ENCODE measurements around the gene EXOSC10.
"Not testable (repeated sequence)": the region's sequence is repeated elsewhere in the genome, so short reads cannot be mapped to it uniquely, and the experiment has no call there.

The EXOSC10 gene

DNA sequence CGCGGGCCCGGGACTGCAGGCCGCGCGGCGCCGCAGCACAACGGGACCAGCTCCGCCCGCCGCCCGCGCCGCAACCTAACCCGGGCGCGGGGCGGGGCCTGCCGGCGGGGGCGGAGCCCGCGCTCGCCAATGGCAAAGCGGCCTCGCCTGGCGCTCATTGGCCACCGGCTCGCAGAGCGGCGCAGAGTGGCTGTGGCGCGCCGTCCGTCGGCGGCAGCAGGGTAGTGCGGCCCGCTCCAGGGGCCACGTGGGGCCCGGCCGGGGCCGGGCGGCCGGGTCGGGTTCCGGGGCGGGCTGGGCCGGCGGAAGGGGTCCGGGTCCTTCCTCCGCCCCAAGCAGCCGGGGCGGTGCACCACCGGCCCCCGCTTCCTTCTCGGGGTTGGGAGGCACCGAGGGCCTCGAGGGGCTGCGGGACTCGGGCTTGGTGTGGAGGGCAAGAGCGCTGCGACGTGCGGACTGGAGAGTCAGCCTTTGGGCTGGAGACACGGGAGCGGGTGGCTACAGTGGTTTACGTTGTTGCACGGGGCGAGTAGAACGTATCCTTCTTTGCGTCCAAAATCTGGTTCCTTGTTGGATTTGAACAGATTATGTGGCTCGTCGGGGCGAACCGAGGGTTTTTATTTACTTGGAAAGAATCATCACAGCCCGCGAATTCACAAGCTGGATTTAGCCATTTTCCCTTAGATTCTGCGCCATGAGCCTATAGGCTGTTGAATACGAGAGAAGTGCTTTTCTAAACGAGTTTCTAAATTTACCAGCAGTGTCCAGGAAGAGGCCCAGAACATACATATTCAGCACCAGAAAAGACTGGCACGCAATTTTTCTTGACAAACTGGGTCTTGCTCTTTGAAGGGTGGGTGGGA is 39.5 kb downstream of the EXOSC10 start, which contains the start of gene SRM:
TSS of gene SRM (minus strand) at position 51 of the 863 bp plus-strand sequence. CDS start 75 bp downstream, outside the sequence.
- peak; percentile 80 to 89 for DNase-seq

DNA sequence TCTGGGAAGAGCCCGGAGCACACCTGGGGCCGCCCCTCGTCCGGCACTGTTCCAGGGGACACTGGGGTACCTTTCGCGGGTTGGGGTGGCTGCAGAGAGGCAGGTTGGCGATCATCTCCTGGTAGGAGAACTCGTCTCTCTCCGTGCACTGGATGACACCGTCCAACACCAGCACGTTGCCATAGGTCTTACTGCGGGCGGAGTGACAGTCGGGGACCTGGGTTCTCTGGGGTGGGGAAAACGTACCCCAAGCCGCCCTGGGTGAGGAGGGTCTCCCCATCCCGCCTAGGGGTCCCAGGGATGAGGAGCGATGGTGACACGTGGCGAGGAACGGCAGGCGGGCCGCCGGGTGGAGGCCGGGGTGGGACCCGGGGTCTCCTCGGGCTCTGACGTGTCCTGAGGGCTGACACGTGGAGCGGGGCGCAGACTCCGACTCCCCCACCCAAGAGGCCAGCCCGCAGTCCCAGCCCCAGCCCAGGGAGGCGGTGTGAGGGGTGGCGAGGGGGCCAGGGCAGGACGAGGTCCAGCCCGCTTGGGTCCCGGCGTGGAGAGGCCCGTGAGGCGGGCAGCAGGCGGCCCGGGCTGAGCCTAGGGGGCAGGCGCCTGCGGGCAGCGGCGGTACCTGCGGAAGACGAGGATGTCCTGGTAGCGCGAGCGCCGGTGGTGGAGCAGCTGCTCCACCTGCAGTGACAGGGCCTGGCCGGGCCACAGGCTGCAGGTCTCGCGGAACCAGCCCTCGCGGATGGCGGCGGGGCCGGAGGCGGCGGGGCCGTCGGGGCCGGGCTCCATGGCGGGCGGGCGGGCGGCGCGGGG is 40.3 kb downstream of the EXOSC10 start:
- no peak for DNase-seq

DNA sequence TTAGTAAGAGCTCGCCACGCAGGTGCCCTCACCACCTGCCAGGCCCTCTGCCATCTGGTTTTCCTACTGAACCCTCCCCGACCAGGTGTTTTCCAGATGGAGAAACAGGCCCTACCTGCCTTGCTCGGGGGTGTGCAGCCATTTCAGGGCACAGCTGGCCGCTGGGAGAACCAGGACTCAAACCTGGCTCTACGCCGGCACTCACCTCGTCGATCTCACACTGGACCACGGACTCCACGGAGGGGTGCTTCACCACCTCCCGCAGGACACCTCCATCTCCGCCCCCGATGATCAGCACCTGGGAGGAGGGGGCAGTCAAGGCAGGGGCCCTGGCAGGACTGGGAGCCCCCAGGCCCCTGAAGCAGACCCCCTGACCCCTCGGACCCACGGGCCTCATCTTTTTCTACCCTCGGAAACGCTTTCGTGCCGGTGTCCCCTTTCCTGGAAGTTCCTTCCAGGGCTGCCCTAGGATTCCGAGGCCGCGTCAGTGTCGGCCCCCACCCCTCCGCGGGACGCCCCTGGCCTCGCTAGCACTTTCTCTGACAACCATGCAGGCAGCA is 41.0 kb downstream of the EXOSC10 start:
- no peak for DNase-seq

DNA sequence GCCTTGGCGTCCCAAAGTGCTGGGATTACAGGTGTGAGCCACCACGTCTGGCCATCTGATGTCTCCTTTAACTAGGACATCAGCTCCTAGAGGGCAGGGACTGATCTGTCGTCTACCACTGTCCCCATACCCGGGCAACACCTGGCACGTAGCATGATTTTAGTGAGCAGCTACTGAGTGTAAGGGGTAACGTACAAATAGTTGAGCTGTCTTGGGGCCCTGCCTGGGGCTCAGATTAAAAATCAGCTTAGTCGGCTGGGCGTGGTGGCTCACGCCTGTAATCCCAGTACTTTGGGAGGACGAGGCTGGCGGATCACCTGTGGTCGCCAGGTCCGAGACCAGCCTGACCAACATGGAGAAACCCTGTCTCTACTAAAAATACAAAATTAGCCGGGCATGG is 41.6 kb downstream of the EXOSC10 start:
- DNase-seq: no peak

DNA sequence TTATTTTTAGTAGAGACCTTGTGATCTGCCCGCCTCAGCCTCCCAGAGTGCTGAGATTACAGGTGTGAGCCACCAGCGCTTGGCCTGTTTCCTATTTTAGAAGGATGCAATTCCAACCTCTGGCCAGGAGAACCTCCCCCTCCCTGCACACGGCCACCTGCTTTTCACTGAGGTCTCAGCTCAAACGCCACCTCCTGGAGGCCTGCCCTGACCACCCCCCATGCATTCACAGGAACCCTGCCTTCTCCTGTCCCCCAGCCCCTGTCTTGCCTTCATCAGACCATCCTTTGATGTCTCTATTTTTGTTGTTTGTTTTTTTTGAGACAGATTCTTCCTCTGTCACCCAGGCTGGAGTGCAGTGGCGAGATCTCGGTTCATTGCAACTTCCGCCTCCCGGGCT is 42.2 kb downstream of the EXOSC10 start:
- no peak for DNase-seq

DNA sequence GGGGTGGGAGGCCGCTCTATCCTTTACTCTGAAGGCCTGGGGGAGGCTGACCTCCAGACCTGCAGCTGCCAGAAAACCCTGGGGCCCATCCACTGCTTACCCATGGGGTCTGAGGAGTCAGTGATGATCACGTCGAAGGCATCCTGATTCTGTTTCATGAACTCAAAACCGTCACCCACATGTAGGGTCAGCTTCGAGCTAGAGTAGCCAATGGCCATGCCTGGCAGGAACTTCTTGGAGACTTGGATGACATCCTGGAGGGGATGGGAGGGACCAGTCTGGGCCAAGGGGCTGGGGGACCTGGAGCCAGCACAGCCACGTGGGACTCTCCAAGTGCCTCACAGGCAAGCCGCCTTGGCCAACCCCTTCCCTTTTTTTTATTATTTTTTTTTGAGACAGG is 43.2 kb downstream of the EXOSC10 start:
- no peak for DNase-seq

DNA sequence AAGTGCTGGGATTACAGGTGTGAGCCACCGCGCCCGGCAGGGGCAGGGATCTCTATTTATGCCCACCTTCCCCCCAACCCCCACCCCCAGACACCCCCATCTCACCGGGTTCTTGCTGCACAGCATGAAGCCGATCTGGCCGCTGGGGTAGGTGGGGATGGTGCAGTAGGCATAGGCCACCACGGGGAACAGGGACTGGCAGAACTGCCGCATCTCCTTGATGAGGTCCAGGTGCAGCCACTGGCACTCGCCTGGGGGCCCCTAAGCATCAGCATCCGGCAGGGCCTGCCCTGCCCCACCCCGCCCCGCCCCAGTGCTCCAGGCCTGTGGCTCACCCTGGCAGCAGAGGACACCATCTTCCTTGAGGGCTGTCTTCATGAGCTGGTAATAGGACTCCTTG is 44.0 kb downstream of the EXOSC10 start:
- no peak for DNase-seq

DNA sequence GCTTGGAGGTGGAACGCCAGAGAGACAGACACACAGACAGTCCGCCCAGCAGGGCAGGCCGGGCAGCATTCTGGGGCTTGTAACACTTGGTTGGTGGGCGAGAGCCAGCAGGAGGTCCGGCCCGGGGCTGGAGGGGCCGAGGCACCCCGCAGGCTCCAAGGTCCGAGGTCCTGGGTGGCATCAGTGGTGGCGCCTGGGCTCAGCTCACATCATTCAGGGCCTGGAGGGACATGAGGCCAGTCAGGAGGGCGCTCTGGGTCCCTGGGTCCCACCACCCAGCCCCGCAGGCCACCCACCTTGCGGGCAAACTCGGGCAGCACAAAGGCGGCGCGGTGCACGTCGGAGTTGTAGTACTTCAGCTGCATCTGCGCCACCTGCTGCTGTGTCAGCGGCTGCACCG is 45.0 kb downstream of the EXOSC10 start:
- DNase-seq: no peak

DNA sequence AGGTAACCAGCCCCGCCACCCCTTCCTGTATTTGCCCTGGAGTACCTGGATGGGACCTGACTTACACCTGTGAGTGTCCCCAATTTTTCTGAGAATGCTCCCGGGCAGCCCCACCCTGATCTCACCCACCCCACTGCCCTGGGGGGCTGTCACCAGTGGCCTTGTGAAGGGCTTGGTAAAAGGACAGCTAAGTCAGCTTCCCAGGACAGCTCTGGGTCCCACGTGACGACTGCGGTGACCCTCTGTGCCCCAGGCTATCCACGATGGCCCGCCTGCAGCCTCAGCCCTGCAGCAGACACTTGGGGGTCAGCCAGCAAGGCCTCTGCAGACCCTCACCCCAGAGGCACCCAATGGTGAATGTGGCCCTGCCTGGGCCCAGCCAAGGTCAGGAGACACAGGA is 45.5 kb downstream of the EXOSC10 start:
- no peak for DNase-seq

DNA sequence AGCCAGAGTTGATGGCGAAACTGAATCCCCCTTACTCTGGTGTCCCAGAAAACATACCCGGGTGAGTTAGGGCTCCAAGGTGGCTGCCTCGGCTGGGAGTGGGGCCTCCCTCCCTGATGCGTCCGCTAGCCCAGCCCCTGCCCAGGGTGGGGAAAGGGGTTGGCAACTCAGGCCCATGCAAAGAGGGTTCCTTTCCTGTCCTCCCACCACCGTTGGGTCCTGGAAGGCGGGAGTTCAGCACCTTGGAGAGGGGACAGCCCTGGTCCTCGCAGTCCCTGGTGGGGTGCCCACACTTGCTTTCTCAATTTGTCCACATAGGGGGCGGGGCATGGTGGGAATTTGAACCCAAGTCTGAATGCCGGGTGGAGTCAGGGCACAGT is 45.9 kb downstream of the EXOSC10 start:
- DNase-seq: no peak

DNA sequence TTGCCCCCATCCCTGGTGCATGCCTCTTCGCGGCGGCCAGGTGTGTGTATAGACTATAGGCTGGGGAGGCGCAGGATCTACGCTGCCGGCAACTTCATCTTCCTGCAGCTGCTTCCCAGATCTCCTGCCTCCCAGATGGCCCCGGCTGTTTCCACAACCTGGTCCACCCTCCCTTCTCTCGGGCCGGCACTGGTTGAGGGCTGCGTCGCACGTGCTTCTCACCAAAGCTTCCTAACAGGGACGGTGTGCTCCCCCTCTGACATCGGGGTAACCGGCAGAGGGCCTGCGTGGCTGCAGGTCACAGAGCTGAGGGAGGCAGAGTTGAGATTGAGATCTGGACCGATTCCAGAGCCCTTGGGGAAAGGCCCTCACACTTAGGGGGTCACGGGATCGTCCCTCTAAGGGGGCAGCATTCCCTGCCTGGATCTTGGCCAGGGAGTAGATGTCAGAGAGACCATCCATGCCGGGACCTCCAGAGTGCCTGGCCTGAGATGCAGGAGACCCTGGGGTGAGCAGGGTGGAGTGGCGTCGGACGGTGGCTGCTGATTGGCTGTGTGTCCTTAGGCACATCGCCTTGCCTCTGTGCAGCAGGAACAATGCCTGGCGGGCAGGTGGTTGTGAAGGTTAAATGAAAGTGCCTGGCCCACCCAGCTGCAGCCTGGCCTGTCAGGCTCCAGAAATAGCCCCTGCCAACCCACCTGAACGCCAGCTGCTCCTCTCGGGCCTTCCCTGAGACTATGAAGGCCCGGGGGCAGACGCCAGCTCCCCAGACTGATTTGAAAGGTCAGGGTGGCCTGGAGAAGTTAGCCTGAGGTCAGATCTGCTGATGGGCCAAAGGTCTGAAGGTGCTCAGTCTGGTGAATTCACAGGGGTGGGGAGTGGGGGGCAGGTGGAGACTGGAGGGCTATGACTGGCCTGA is 46.6 kb downstream of the EXOSC10 start:
- DNase-seq: no peak

DNA sequence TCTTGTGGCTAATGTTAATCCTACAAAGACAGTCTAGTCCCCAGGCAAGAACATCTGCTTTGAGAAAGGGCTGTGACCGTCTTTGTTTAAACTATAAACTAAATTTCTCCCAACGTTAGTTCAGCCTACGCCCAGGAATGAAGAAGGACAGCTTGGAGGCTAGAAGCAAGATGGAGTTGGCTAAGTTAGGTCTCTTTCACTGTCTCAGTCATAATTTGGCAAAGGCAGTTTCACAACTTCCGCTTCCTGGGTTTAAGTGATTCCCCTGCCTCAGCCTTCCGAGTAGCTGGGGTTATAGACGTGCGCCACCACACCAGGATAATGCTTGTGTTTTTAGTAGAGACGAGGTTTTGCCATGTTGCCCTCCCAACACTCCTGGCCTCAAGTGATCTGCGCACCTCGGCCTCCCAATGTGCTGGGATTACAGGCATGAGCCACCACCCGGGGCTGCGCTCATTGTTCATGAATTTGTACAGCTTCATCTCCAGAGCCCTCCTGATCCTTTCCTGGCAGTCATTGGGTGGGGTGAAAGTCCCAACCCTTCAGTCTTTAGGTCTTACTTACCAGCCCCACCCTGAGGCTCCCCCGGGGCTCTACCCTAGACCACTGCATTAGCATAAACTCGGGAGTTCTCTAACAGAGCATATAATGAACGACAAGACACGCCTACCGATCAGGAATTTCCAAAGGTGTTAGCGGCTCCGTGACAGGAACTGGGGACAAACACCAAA is 47.7 kb downstream of the EXOSC10 start:
- DNase-seq: no peak

DNA sequence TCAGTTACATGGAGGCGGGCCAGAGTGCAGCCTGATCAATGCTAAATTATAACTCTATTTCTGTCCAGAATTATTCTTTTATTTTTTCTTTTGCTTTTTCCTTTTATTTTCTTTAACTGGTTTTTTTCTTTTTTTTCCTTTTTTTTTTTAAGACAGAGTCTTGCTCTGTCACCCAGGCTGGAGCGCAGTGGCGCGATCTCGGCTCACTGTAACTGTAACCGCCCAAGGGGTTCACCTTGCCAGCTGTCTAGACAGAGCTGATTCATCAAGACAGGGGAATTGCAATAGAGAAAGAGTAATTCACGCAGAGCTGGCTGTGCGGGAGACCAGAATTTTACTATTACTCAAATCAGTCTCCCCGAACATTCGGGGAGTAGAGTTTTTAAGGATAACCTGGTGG is 48.5 kb downstream of the EXOSC10 start:
- DNase-seq: not testable (repeated sequence)

DNA sequence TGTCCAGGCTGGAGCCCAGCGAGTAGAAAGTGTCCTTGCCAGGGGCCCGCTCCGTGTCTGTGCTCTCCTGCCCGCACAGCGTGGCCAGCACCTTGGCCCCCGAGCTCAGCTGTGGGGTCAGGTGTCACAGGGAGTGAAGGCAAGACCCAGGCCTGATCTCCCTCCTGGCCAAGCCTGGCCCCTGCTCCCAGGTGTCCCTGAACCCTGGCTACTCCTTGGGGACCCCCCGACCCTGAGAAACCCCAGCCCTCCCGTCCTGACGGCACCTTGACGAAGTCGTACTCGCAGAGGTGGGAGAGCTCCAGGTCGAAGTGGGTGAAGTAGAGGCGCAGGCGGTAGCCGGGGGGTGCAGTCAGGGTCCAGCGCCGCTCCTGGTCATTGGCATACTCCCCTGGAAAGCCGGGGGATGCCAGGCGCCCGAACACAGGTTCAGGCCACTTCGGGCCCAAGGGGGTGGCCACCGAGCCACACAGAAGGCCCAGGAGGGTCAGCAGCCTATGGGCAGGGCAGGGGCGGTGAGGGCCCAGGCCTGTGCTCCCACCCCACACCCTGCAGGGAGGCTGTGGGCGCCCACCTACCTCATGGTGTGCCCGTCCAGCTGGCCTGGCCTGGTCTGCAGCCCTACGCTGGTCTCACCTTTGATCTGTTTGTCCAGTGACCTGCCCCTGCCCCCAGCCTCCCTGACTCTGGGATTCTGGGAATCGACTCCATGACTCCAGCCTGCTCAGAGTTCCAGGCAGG is 52.9 kb downstream of the EXOSC10 start, which contains the start of gene MASP2:
TSS of gene MASP2 (minus strand) at position 615 of the 741 bp plus-strand sequence. CDS start at position 583, 32 bp downstream.
- no peak for DNase-seq

DNA sequence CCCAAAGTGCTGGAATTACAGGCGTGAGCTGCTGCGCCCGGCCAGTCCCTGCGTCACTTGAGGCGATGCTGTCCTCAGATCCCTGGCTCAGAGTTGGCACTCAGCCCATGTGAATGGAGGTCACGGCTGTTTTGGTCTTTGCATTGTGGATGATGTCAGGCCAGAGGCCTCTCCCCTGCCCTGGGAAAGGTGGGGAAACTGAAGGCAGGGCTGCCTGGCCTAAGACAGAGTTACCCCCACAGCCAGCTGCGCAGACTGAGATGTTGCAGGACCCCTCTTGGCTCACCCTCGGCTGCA is 53.5 kb downstream of the EXOSC10 start:
- DNase-seq: no peak

DNA sequence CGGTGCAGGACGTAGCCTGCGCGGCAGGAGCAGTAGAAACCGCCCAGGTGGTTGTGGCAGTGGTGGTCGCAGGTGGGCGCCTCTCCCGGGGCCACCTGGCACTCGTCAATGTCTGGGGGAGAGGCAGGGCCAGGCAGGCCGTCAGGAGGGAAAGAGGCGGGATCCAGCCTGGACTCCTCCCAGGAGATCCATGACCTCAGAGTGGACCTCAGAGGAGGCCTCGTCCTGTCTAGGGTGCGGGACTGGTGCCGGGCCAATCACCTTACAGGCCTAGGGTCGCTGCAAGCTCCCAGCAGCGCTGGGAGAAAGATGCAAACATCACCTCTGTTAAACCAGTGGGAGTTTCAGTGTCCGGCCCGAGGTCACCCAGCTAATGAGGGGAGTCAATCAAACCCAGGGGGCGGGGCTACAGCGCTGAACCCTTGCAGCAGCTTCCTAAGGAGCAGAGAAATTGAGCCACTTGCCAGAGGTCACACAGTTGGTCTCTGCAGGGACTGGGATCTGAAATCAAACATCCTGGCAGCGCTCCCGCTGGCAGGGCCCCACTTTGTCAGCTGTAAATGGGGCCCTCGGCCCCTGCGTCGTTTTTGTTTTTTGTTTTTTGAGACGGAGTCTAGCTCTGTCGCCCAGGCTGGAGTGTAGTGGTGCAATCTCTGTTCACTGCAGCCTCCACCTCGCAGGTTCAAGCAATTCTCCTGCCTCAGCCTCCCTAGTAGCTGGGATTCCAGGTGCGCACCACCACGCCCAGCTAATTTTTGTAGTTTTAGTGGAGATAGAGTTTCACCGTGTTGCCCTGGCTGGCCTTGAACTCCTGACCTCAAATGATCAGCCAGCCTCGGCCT is 54.0 kb downstream of the EXOSC10 start:
- DNase-seq: no peak

DNA sequence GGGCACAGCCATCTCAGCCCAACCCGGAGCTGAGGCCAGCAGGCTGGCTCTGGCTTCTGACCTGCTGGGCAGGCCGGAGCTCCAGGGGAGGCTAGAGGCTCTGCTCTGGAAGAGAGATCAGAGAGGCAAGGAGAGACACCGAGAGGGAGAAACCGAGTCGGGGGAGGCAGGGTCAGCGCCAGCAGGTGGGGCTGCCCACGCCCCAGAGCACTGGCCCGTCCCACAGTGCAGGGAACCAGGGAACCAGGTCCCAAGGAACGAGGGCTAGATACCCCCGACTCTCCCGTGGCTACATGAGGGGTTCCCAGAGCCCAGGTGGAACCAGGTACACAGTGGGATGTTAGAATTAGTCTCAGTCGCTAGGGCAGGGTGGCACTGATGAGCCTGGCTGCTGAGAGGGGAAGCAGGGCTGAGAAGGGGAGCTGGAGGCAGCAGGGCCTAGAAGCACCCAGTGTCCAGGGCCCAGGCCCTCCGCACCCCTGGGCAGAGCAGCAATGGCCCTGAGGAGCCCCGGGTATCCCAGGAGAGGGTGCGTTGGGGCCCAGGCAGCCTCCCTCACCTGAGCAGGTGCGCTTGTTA is 54.7 kb downstream of the EXOSC10 start:
- DNase-seq: no peak

DNA sequence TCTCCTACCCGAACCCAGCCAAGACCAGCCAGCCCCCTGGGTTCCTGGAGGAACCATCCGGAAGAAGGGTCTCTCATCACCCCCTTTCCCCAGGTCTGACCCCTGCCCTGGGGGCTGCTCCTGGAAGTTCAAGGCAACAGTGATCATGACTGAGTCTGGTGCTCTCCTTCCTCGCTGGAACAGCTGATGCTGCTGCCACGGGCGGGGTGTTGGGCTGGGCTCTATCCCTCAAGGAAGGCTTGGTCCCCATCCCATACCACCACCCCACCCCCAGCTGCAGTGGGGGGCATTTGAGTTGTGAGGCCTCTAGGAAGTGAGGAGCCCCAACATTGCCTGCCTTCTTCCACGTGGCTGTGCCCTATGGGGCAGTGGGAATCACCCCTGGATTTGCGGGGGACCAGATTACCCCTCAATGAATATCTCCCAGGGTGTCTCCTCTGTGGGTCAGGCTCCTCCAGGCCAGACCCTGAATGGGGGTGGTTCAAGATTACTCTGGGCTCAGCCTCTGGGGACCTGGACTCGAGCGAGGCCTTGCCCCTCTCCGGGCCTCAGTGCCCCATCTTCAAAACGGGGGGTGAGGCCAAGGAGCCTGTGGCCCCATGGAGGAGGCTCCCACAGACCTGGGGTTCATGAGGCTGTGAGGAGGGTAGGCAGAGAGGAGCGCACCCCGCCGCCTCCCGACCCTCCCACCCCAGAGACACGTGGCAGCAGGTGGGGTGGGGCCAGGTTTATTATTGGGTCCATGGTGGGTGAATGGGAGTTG is 55.4 kb downstream of the EXOSC10 start:
- DNase-seq: no peak
